H1 (cell line): Measurements from ENCODE around the gene TINAGL1. TPM values are rescaled to one million over a fixed set of nuclear protein-coding genes. Genes with fewer than 3 reads are reported as not detected.

ENCODE experiments used
- FOSL1 ChIP-seq: IDR thresholded peaks from 2 replicates; pipeline ENCODE4 v1.6.1; 2011; ENCODE audit warnings: mild to moderate bottlenecking, low read depth, low read length, moderate library complexity; ENCODE audit not compliant: insufficient read depth
- KDM5A ChIP-seq: fragments of 200-600 bp; IDR thresholded peaks from 2 replicates; pipeline ENCODE4 v1.7.1; 2012; ENCODE audit warnings: mild to moderate bottlenecking, low read length, inconsistent platforms, mixed read lengths
- NANOG ChIP-seq: IDR thresholded peaks from 2 replicates; pipeline ENCODE4 v1.6.1; 2011; ENCODE audit warnings: low read length, low read depth, mild to moderate bottlenecking, inconsistent platforms; ENCODE audit not compliant: insufficient read depth, poor library complexity, severe bottlenecking
- NRF1 ChIP-seq: IDR thresholded peaks from 2 replicates; pipeline ENCODE4 v1.6.1; 2011; ENCODE audit warnings: mild to moderate bottlenecking, low read depth, low read length, improper control_type of control experiment
- RAD21 ChIP-seq, 2 experiments: IDR thresholded peaks in 1 of 2; conservative IDR thresholded peaks in 1 of 2; 2 replicates each; pipeline ENCODE4 v1.6.1; 2011; ENCODE audit warnings: low read depth in 2 of 2, low read length in 2 of 2, improper control_type of control experiment in 1 of 2, inconsistent platforms in 1 of 2, mild to moderate bottlenecking in 1 of 2, moderate library complexity in 1 of 2
- SAP30 ChIP-seq: fragments of 300-600 bp; sonication (generic); IDR thresholded peaks from 2 replicates; pipeline ENCODE4 v1.7.1; 2012; ENCODE audit warnings: low read length, moderate library complexity, mild to moderate bottlenecking, inconsistent platforms; ENCODE audit not compliant: insufficient read depth, insufficient replicate concordance
- SIN3A ChIP-seq, 2 experiments: IDR thresholded peaks in 1 of 2; conservative IDR thresholded peaks in 1 of 2; 2 replicates each; pipeline ENCODE4 v1.6.1; 2011 to 2012; ENCODE audit warnings: low read length in 2 of 2, improper control_type of control experiment in 1 of 2, low read depth in 1 of 2, mild to moderate bottlenecking in 1 of 2
- SP2 ChIP-seq: IDR thresholded peaks from 2 replicates; pipeline ENCODE4 v1.6.1; 2012; ENCODE audit warnings: mild to moderate bottlenecking, low read length, inconsistent platforms
- polyA plus RNA-seq, 7 experiments: library from polyadenylated mRNA; depleted of rRNA in 3 of 7; stranded (reverse) in 5 of 7; unstranded in 2 of 7; fragments of >200 nt in 5 of 7; fragments of 200-250 nt in 2 of 7; gene quantifications; 1 replicate in 5 of 7; 2 replicates in 1 of 7; 4 replicates in 1 of 7; pipeline versions ENCODE4 v1.2.1 to v1.2.3, GENCODE V29; 2011 to 2013; ENCODE audit warnings: missing spikeins in 2 of 7, mixed read lengths in 2 of 7
- total RNA-seq: library from RNA; stranded (reverse); fragmentation: NEBNext Ultra II Directional; extraction: Animal tissue kit (Norgen Biotek cat#: 25700); gene quantifications from 2 replicates; pipeline ENCODE4 v1.2.1, GENCODE V29; 2021

TINAGL1 gene
- total and polyA plus RNA-seq, 2 of the 8 experiments (the other 6 are each of a cell fraction or from before 2014, with no cell fraction given): 11.2 to 21.7 TPM

GRCh38 chr1:31627930-31628559 lies 51.7 kb downstream of the TINAGL1 start (continued):
- TF ChIP-seq SP2 (no peak), FOSL1 (no peak), NANOG (no peak), SAP30 (no peak), KDM5A (no peak), NRF1 (no peak), RAD21 (IDR thresholded peaks at IDR 0.05 in 1 of 2, conservative IDR thresholded peaks at IDR 0.05 in 1 of 2; ENCODE audit: low read depth in 2 of 2, low read length in 2 of 2) (no peak), SIN3A (conservative IDR thresholded peaks at IDR 0.05 in 1 of 2, IDR thresholded peaks at IDR 0.05 in 1 of 2; ENCODE audit: low read depth in 1 of 2, low read length in 2 of 2) (no peak)
- TF ChIP-seq, all 59 proteins: peak for 0
